GM12891 (cell line): Measurements from ENCODE around the gene GORASP1.
A peak's percentile ranks its signal among the peaks of the same experiment; 100 is the strongest.

ENCODE experiments used
- DNase-seq: peaks from one replicate; pipeline ENCODE4 v3.0.0; 2011; ENCODE audit warnings: low spot score; ENCODE audit not compliant: insufficient read length
- FAIRE-seq: peaks from 2 replicates; lab custom pipeline; 2011; peaks lifted over from hg19 to GRCh38; lab: Jason Lieb, UNC
- PAX5 ChIP-seq: IDR thresholded peaks from 2 replicates; pipeline ENCODE4 v1.6.1; 2011; ENCODE audit warnings: low read length, moderate library complexity, mild to moderate bottlenecking; ENCODE audit not compliant: insufficient read depth, severe bottlenecking
- POLR2A ChIP-seq: IDR thresholded peaks from 2 replicates; pipeline ENCODE4 v1.6.1; 2011; ENCODE audit warnings: low read depth, low read length, control low read depth
- POLR2AphosphoS5 ChIP-seq: IDR thresholded peaks from 2 replicates; pipeline ENCODE4 v1.6.1; 2011; ENCODE audit warnings: low read depth, low read length, control low read depth
- POU2F2 ChIP-seq: IDR thresholded peaks from 2 replicates; pipeline ENCODE4 v1.6.1; 2011; ENCODE audit warnings: low read depth, mild to moderate bottlenecking, control low read depth, low read length, moderate library complexity
- SPI1 ChIP-seq: IDR thresholded peaks from 2 replicates; pipeline ENCODE4 v1.6.1; 2011; ENCODE audit warnings: low read depth, low read length, control low read depth
- TAF1 ChIP-seq: IDR thresholded peaks from 2 replicates; pipeline ENCODE4 v1.6.1; 2011; ENCODE audit warnings: low read depth, low read length, control low read depth

Gene GORASP1

GRCh38 chr3:39140341-39140971, 33.0 kb upstream of the GORASP1 start:
- FAIRE-seq (no peak), DNase-seq (no peak)
- TF ChIP-seq POU2F2 = no peak
- TF ChIP-seq PAX5 = no peak
- no peak for TF ChIP-seq POLR2AphosphoS5
- no peak; the same call in 1 of the 2 replicates for TF ChIP-seq POLR2A
- TF ChIP-seq SPI1 = no peak
- TF ChIP-seq TAF1 = no peak

- TF ChIP-seq POLR2A = no peak; the same call in 1 of the 2 replicates
- TF ChIP-seq POLR2AphosphoS5 = no peak
- no peak for TF ChIP-seq POU2F2
- TF ChIP-seq SPI1 = no peak
- TF ChIP-seq TAF1 = no peak
- no peak for TF ChIP-seq PAX5
- FAIRE-seq = no peak
- DNase-seq = no peak
Observed at GRCh38 chr3:39139442-39139841, 32.0 kb upstream of the GORASP1 start.

GRCh38 chr3:39138804-39139415, 31.5 kb upstream of the GORASP1 start:
- TF ChIP-seq POLR2AphosphoS5 = no peak
- no peak for TF ChIP-seq PAX5
- no peak for TF ChIP-seq POLR2A
- no peak for TF ChIP-seq POU2F2
- no peak for TF ChIP-seq SPI1
- TF ChIP-seq TAF1 = no peak
- no peak for FAIRE-seq
- DNase-seq = no peak

GRCh38 chr3:39137991-39138803, 30.8 kb upstream of the GORASP1 start:
- no peak for FAIRE-seq
- no peak for DNase-seq
- TF ChIP-seq POLR2A (peak; percentile 30; the same call in 1 of the 2 replicates), TAF1 (no peak), POU2F2 (no peak), POLR2AphosphoS5 (no peak; the same call in 1 of the 2 replicates), SPI1 (no peak)

- DNase-seq (no peak), FAIRE-seq (no peak)
- TF ChIP-seq SPI1 = no peak
- TF ChIP-seq PAX5 = no peak
Observed at GRCh38 chr3:39137435-39137936, 30.1 kb upstream of the GORASP1 start.

- no peak for DNase-seq
- FAIRE-seq = no peak
- TF ChIP-seq POLR2AphosphoS5 (no peak), POLR2A (no peak), POU2F2 (no peak)
Observed at GRCh38 chr3:39136533-39137434, 29.4 kb upstream of the GORASP1 start.

- TF ChIP-seq POLR2A = no peak
- TF ChIP-seq TAF1 = no peak
- no peak for TF ChIP-seq POU2F2
- no peak for TF ChIP-seq SPI1
- no peak for TF ChIP-seq POLR2AphosphoS5
- TF ChIP-seq PAX5 = no peak
- no peak for DNase-seq
- no peak for FAIRE-seq
Observed at GRCh38 chr3:39135170-39135805, 27.9 kb upstream of the GORASP1 start.

GRCh38 chr3:39134305-39134704, 26.9 kb upstream of the GORASP1 start:
- DNase-seq = no peak
- TF ChIP-seq POU2F2 (no peak), POLR2A (no peak), POLR2AphosphoS5 (no peak), PAX5 (no peak), SPI1 (no peak), TAF1 (no peak)
- no peak for FAIRE-seq

- DNase-seq (no peak), FAIRE-seq (no peak)
- no peak for TF ChIP-seq POLR2AphosphoS5
- 0 out of 2 replicates have a peak, but pooled peaks have one; percentile 16 for TF ChIP-seq POU2F2
Observed at GRCh38 chr3:39133822-39134221, 26.4 kb upstream of the GORASP1 start.
